ENCODE measurements around the gene MYOZ1.
"Not testable (repeated sequence)": the region's sequence is repeated elsewhere in the genome, so short reads cannot be mapped to it uniquely, and the experiment has no call there.

The MYOZ1 gene

DNA sequence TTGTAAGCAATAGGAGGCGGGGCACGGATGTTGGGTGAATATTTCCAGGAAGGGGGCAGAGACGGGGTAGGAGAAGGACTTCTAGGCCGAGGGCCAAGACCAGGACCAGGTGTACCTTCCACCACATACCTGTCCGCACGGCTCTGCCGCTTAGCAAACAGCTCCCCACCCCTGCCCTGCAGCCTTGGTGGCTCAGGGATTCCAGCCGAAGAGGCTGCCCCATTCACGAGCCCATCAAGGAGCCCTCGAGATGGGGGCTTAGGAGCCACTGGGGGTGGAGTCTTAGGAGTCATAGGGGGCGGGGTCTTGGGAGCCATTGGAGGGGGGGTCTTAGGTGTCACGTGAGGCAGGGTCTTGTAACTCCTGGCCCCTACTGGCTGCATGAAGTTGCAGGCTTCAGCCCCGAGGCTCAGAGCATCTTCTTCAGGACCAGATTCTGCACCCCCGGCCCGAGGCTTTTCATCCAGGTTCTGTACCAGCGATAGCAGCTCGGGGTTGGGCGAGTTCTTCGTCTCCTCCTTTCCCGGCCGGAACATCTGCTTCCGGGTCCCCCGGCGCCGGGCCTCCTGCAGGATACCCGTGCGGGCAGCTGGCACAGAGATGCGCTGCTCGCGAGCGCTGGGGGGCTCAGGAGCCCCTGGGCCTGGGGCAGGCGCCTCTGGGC lies 6.1 kb upstream of the MYOZ1 start:
- DNase-seq: no peak

DNA sequence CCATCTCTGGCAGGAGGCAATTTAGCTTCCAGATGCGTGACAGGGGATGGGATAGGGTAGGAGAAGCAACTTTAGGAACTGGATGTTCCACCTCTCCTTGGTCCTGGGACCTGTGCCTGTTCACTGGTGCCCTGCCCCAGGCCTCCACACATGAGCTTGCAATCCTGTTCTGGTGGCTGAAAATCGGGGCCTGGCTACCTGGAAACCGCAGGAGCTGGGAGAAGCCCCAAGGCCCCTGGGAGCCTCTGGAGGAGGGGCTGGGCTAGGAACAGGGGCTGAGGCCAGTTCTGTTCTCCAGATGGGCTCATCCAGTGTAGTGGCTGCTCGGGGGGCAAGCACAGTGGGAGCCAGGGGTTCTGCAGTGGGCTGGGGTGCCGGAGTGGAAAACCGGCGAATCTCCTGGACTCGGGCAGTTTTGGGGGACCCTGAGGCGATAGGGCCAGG lies 5.3 kb upstream of the MYOZ1 start:
- no peak for DNase-seq

DNA sequence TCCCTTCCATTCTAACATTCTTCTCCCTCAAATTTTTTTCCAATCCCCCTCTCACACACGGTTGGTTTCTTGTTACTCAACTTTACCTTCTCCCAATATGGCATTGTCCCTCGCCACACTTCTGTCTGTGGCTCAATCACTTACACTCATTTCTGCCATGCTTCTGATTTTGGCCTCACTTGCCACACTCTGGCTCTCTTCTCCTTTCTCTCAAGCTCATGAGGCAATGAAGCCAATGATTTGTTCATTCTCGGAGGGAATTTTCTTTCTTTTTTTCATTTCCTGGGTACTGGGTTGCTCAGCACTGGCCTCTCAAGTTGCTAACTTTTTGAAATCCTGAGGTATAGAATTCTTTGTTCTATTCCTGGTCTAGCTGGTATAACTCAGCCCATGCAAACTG lies 4.0 kb upstream of the MYOZ1 start:
- no peak for DNase-seq

DNA sequence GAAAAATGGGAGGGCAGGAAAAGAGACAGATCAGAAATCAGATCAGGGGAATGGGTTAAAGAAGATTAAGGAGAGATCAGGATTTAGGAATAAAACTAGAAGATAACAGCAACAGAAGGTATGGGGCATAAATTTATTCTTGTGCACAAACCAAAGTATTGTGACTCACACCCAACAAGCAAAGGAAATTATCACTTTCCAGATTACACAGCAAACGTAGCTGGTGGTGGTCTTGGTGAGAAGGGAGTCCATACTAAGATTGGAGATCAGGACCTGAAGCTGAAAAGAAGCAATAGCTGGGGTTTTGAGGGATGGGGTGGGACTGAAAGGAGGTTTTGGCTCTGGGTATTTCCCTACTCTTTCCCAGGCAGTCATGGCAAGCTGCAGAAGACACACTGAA lies 3.5 kb upstream of the MYOZ1 start:
- DNase-seq: no peak

DNA sequence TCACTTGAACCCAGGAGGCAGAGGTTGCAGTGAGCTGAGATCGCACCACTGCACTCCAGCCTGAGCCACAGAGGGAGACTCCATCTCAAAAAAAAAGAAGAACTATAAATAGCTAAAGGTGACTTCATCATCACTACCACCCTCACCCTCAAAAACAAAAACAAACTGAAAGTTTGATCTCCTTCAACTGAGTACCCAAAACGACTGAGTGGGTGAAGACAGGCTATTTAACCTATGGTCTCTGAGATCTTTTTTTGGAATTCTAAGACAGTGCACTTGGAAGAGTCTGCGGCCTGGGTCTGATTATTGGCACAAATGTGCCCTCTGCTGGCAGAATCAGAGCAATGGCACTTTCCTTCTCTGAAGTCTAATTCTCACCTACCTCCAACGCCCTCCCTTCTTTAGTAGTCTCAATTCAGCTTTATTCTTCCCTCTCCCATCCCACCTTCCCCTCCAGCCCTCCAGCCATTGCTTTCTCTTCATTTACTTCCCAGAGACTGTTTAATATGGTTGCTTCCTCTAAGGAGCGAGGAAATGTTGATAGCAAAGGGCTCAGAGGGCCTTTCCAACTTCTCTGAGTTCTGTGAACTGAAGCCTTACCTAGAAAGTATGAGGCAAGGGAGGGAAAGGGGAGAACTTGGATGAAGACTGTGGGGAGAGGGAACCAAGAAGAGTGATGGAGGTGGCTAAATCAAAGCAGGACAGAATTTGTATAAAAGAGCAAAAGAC lies 2.9 kb upstream of the MYOZ1 start:
- DNase-seq: peak; percentile 90 to 94

DNA sequence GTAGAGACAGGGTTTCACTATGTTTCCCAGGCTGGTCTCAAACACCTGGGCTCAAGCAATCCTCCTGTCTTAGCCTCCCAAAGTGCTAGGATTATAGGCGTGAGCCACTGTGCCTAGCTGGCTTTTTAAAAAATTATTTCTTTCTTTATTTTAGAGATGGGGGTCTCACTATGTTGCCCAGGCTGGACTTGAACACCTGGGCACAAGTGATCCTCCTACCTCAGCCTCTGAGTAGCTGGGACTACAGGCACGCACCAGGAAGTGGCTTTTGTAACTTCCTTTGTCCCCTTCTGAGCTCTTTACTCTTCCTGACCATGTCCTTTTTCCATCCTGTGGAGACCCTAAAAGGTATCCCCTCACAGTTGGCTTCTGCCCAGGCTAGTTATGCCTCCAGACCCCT lies 2.1 kb upstream of the MYOZ1 start:
- DNase-seq: no peak

DNA sequence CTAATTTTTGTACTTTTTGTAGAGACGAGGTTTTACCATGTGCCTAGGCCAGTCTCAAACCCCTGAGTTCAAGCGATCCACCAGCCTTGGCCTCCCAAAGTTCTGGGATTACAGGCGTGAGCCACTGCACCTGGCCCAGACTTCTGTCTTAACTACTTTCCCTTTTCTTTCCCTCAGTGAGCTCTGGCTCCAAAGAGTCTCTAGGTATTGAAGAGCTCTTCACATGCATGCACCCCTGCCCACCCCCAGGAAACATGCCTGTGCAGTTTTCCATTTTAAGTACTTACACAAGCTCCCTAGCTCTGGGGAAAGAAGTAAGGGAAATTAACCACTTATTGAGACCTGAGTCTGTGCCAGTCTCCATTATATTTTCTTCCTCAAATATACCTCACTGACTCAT lies 2.0 kb downstream of the MYOZ1 start:
- DNase-seq: no peak

DNA sequence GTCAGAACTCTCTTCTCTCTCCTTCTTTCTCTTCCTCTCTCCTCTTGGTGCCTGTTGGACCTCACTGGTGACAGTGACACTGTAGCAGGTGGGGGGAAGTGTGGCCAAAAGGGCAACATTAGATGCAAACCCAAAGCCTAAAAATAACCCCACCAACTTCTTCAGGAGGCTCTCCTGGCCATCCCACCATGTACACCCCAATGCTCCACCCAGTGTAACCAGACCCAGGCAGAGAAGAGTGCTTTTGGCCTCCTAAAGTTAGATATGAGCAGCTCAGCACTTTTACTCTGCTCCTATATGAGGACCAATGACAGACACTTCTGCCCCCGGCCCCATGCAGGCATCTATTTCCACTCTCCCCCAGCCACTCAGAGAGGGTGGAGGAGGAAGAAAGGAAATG lies 5.5 kb downstream of the MYOZ1 start:
- DNase-seq: no peak

DNA sequence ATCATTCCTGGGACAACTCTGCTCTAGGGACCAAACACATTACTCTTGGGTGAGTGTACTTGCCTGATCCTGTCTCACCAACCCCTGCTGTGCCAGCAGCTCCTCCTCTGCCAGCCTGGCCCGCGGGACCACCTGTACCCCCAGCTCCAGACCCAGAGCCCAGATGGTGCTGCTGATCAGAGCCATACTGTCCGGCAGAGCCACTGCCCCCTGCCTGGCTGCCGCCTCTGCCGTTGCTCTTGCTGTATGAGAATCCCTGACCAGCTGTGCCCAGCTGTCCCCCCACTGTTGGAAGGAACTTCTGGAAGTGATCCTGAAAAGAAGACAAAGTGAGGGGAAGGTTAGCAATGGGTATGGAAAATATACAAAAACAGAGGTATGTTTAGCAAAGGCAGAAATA lies 6.9 kb downstream of the MYOZ1 start:
- no peak for DNase-seq

DNA sequence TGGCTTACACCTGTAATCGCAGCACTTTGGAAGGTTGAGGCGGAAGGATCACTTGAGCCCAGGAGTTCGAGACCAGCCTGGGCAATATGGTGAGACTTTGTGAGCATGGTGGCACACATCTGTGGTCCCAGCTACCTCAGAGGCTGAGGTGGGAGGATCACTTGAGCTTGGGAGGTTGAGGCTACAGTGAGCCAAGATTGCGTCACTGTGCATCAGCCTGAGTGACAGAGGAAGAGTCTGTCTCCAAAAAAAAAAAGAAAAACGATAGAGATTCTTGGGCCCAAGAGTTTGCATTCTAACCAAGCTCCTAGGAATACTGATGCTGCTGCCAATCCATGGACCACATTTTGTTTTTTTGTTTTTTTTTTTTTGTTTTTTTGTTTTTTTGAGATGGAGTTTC lies 12.1 kb downstream of the MYOZ1 start:
- DNase-seq: no peak

DNA sequence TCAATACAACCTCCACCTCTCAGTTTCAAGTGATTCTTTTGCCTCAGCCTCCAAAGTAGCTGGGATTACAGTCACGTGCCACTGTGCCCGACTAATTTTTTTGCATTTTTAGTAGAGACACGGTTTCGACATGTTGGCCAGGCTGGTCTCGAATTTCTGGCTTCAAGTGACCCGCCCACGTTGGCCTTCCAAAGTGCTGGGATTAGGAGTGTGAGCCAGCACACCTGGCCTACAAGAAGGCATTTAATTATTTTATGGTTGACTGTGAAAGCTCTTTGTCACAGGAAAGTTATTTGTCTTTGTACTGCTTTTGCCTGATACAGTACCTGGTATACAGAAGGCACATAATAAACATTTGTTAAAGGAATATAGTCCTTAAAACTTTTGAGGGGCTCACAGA lies 12.9 kb downstream of the MYOZ1 start:
- no peak for DNase-seq

DNA sequence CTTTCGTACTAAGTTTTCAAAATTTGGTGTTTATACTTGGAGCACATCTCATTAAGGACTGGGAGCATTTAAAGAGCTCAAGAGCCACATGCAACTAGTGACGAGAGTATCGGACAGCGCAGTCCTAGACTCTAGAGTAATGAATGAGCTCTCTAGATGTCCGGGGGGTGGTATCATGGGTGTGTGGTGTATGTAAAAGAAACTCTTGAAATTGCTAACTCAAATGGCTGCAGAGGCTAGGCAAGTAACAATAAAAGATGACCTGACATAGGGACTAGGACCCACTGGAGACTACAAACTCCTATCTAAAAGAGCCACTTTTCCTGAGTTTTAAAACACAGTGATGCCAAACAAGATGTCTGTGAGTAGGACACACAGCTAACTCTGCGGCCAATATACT lies 14.0 kb downstream of the MYOZ1 start:
- no peak for DNase-seq

DNA sequence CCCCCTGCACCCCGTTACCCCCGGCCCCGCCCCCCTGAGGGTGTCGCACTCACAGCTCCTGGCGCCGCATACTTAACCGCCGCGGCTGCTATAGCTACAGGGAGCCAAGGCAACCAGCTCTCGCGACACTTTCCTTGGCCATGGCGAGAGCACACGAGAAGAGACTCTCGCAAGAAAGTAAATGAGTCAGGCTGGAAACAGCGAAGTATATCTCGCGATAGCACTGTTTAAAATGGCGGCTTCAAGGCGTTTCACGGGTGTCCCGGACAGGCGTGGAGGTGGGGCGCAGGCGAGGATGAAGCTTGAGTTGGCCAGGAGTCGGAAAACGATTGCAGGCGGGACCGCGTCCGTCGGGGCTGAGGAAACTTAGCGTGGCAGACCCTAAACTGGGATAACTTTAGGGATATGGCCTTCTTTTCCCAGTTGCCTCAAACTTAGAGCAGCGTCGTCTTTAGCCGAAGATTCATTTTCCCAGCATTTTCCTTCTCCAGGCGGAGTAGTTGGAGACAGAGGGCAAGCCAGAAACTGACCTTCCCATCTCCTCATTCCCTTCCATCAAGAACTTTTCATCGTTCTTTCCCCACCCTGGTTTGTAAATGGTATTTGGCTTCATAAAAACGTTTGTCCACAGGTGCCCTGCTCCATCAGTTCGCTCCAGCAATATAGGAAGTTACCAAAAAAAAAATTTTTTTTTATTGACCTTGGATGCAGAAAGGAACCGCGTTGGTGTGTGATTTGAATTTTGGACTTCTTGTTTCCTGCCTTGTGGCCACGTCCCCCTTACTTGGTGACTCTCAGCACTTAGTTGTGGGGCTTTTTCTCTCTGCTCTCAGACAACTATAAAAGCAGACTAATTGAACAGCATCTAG lies 15.2 kb downstream of the MYOZ1 start:
- DNase-seq: peak; percentile 100

DNA sequence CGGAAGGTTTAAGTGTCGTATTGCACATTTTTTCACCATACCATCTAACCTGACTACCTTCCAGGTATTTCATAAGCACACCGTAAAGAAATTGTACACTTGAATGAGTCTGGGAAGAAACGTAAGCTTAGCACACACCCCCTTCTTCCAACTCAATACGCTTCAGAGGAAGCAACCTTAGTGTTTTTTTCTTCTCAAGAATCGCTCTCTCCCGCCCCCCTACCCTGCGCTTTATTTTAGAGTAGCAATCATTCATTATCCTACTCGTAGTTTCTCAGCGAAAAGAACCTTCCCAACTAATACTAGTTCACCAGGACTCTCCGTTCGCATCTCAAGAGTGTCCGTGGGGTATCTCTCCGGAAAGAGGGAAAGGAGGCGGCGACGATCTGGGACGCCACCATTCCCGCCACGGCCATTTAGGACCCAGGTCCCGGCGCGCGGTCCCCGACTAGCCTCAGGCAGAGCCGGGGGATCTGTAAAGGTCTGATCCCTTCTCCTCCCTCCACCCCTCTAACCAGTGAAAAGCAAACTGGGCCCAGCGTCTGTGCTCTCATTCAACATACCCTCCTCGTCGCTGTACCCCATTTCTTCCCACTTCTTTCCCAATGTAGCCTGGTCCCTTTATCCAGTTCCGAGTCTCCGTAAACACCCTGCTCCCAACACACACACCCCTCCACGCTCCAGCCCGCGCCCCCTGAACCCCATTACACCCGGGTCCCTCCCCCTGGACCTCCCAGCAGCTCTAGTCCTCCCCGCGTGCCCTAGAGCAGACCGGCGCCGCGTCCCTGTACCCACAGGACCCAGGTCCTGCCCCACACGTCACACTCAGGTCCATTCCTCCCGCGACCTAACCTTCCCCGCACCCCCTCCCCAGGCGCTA lies 16.0 kb downstream of the MYOZ1 start:
- DNase-seq: peak; percentile 66 to 75

DNA sequence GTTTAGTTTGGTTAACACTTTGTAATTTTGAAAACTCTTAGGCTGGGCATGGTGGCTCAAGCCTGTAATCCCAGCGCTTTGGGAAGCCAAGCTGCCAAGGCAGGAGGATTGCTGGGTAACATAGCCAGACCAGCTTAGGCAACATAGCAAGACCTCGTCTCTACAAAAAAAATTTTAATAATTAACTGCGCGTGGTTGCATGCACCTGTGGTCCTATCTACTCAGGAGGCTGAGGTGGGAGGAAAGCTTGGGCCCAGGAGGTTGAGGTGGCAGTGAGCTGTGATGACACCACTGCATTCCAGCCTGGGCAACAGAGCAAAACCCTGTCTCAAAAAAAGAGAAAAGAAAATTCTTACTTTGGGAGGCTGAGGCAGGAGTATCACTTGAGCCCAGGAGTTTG lies 18.2 kb downstream of the MYOZ1 start:
- no peak for DNase-seq

DNA sequence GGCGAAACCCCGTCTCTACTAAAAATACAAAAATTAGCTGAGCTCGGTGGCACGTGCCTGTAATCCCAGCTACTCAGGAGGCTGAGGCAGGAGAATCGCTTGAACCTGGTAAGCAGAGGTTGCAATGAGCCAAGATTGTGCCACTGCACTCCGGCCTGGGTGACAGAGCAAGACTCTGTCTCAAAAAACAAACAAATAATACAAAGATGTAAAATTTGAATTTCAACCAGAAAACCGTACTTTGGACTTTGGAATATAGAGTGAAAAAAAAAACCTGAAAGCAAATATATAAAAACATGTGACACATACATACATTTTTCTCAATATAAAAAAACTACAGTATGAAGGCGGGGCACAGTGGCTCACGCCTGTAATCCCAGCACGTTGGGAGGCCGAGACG lies 20.3 kb downstream of the MYOZ1 start:
- DNase-seq: not testable (repeated sequence)

DNA sequence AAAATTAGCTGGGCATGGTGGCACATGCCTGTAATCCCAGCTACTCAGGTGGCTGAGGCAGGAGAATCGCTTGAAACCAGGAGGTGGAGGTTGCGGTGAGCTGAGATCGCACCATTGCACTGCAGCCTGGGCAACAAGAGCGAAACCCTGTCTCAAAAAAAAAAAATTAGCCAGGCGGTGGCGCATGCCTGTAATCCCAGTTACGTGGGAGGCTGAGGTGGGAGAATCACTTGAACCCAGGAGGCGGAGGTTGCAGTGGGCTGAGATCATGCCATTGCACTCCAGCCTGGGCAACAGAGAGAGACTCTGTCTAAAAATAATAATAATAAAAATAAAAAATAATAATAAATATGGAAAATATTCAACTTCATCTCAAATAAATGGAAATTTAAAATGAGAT lies 24.1 kb downstream of the MYOZ1 start:
- DNase-seq: not testable (repeated sequence)

DNA sequence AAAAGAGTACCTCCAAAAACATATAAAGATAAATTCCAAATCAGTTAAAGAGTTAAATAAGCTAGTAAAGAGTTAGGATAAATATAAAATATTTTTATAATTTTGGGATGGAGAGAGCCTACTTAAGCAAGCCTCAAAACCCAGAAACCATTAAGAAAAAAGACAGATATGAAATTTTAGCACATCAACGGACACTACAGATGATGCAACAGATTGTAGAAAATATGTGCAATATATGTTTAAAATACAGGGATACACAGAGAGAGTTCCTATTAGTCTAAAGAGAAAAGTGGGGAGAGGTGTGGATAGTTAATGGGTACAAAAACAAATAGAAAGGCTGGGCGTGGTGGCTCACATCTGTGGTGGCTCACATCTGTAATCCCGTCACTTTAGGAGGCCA lies 26.6 kb downstream of the MYOZ1 start:
- DNase-seq: no peak

DNA sequence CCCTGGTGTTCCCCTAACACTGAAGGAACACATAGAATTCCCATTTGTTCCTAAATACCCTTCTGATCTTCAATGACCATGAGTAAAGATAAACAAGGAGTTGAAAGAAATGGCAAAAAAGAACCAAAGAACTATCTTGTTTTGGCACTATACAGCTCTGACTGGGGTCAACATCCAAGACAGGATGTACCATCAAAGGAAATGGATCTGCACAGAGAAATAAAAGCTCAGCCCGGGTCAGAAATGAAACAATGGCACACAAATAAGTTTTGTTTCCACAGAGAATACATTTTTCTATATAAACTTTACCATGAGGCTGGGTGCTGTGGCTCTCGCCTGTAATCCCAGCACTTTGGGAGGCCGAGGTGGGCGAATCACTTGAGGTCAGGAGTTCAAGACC lies 32.2 kb downstream of the MYOZ1 start:
- DNase-seq: no peak

DNA sequence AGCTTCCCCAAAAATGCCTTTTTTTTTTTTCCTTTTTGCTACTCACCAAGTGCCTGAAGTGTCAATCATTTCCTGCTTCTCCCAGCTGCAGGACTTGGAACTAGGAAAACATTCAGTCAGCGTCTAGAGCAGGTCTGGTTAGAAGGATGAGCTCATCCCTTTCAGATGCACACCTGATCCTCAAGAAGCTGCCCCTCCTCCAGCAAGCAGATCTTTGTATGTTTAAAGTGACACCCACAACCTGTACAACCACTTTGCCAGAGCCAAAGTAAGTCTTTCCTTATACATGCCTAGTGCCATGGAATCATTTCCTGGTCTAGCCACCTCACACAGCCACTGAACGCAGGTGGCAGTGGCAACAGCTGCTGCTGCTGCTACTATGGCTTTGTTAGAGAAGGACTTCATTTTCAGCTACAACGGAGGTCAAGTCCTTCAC lies 39.8 kb downstream of the MYOZ1 start:
- DNase-seq: no peak

DNA sequence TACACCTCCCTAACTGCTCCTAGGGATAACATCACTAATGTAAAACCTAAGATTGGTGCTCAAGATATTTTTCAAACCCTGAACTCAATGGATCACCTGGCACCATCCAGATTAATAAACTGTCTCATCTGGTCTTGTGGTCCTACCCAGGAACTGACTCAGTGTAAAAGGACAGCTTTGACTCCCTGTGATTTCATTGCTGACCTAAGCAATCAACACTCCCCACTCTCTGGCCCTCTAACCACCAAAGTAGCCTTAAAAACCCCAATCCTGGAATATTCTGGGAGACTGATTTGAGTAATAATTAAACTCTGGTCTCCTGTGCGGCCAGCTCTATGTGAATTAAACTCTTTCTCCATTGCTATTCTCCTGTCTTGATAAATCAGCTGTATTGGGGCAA lies 43.9 kb downstream of the MYOZ1 start:
- no peak for DNase-seq

DNA sequence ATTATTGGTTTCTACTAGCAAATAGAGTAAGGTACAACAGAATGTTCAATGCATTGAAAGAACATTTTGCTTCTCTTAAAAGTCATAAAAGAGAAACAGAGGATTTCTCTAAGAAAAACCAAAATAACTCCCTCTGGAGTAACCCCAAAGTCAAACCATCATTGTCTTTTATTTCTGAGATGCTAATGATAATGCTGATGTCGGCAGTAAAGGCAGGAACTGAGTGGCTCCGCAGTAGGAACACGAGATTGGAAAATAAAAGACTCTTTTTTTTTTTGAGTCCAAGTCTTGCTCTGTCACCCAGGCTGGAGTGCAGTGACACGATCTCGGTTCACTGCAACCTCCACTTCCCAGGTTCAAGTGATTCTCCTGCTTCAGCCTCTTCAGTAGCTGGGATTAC lies 47.5 kb downstream of the MYOZ1 start:
- no peak for DNase-seq

DNA sequence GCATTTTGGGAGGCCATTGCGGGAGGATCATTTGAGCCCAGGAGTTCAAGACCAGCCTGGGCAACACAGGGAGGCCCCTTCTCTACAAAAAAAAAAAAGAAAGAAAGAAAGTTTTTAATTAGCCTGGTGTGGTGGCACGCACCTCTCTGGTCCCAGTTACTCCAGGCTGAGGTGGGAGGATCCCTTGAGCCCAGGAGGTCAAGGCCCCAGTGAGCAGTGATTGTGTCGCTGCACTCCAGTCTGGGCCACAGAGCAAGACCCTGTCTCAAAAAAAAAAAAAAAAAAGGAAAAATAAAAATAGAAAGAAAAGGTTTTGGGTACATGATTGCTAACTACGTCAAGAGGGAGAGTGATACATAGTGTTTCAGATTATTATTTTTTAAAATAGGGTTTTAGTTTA lies 48.2 kb downstream of the MYOZ1 start:
- DNase-seq: no peak
